ENCODE results near the gene COL16A1. TPM values are rescaled to one million over a fixed set of nuclear protein-coding genes. Genes with fewer than 3 reads are reported as not detected.

COL16A1 gene
- total RNA-seq, 1 donor from 2014 or later, result 0.67 TPM

- DNase-seq (ENCODE audit: low spot score, unreplicated experiment), result no peak
- Mint-ChIP-seq H3K36me3 (ENCODE audit: insufficient read depth) (no peaks in the 10 kb centered on the region), H3K27me3 (peaks cover 20% of the 10 kb centered on the region), H3K4me1 (ENCODE audit: low read depth) (peaks cover 2% of the 10 kb centered on the region), H3K4me3 (ENCODE audit: low read depth) (no peak overlapping the region), H3K9me3 (ENCODE audit: low read depth) (no peaks in the 10 kb centered on the region), H3K27ac (no peak overlapping the region)
- no peak for TF ChIP-seq CTCF (IDR thresholded peaks at IDR 0.05; ENCODE audit: unreplicated experiment)
These were observed 39.3 kb downstream of the COL16A1 start for GRCh38 chr1:31664528-31664927.

GRCh38 chr1:31663622-31664452, 40.0 kb downstream of the COL16A1 start:
- peak; percentile 76 for DNase-seq (ENCODE audit: low spot score, unreplicated experiment)
- Mint-ChIP-seq H3K4me3 (ENCODE audit: low read depth) (no peak overlapping the region), H3K36me3 (ENCODE audit: insufficient read depth) (no peaks in the 10 kb centered on the region), H3K27ac (no peak overlapping the region), H3K4me1 (ENCODE audit: low read depth) (no peaks in the 10 kb centered on the region), H3K27me3 (peaks cover 17% of the 10 kb centered on the region), H3K9me3 (ENCODE audit: low read depth) (no peaks in the 10 kb centered on the region)
- TF ChIP-seq CTCF (IDR thresholded peaks at IDR 0.05; ENCODE audit: unreplicated experiment), result peak; percentile 82

GRCh38 chr1:31662463-31662862, 41.4 kb downstream of the COL16A1 start:
- TF ChIP-seq CTCF (IDR thresholded peaks at IDR 0.05; ENCODE audit: unreplicated experiment), result no peak
- DNase-seq (ENCODE audit: low spot score, unreplicated experiment), result no peak
- no peaks in the 10 kb centered on the region for H3K36me3 Mint-ChIP-seq (ENCODE audit: insufficient read depth)
- H3K9me3 Mint-ChIP-seq (ENCODE audit: low read depth), result no peaks in the 10 kb centered on the region
- no peak overlapping the region for H3K4me3 Mint-ChIP-seq (ENCODE audit: low read depth)
- no peaks in the 10 kb centered on the region for H3K4me1 Mint-ChIP-seq (ENCODE audit: low read depth)
- H3K27me3 Mint-ChIP-seq, result peaks cover 21% of the 10 kb centered on the region
- H3K27ac Mint-ChIP-seq, result no peak overlapping the region

- no peak for TF ChIP-seq CTCF (IDR thresholded peaks at IDR 0.05; ENCODE audit: unreplicated experiment)
- Mint-ChIP-seq H3K27me3 (peaks cover 21% of the 10 kb centered on the region), H3K4me1 (ENCODE audit: low read depth) (no peaks in the 10 kb centered on the region), H3K27ac (no peak overlapping the region), H3K4me3 (ENCODE audit: low read depth) (no peak overlapping the region), H3K9me3 (ENCODE audit: low read depth) (no peaks in the 10 kb centered on the region), H3K36me3 (ENCODE audit: insufficient read depth) (no peaks in the 10 kb centered on the region)
- no peak for DNase-seq (ENCODE audit: low spot score, unreplicated experiment)
These were observed 42.0 kb downstream of the COL16A1 start for GRCh38 chr1:31661856-31662255.

GRCh38 chr1:31660871-31661455, 42.9 kb downstream of the COL16A1 start:
- H3K36me3 Mint-ChIP-seq (ENCODE audit: insufficient read depth), result no peaks in the 10 kb centered on the region
- peaks cover 15% of the 10 kb centered on the region for H3K27me3 Mint-ChIP-seq
- DNase-seq (ENCODE audit: low spot score, unreplicated experiment), result no peak
- H3K4me3 Mint-ChIP-seq (ENCODE audit: low read depth), result no peak overlapping the region
- TF ChIP-seq CTCF (IDR thresholded peaks at IDR 0.05; ENCODE audit: unreplicated experiment), result no peak
- no peak overlapping the region for H3K27ac Mint-ChIP-seq
- H3K4me1 Mint-ChIP-seq (ENCODE audit: low read depth), result peaks cover 5% of the 10 kb centered on the region
- no peaks in the 10 kb centered on the region for H3K9me3 Mint-ChIP-seq (ENCODE audit: low read depth)
